ENCODE data around the gene CTDSPL.

Gene CTDSPL

GRCh38 chr3:37853691-37854413, 7.8 kb upstream of the CTDSPL start:
- ATAC-seq: no peak
- no peak for TF ChIP-seq ZFP3 (CRISPR knock-in tag; IDR thresholded peaks at IDR 0.05)
- no peak for TF ChIP-seq CSDC2 (CRISPR knock-in tag; IDR thresholded peaks at IDR 0.05)
- no peak for TF ChIP-seq ZNF8 (CRISPR knock-in tag; IDR thresholded peaks at IDR 0.05)
- no peak for TF ChIP-seq OSR1 (CRISPR knock-in tag; IDR thresholded peaks at IDR 0.05)
- no peak for TF ChIP-seq ARNTL (CRISPR knock-in tag; IDR thresholded peaks at IDR 0.05; ENCODE audit: borderline replicate concordance, low read depth)
- no peak for TF ChIP-seq ZNF565 (CRISPR knock-in tag; conservative IDR thresholded peaks at IDR 0.05; ENCODE audit: low read depth)
- TF ChIP-seq, protein P1, sequence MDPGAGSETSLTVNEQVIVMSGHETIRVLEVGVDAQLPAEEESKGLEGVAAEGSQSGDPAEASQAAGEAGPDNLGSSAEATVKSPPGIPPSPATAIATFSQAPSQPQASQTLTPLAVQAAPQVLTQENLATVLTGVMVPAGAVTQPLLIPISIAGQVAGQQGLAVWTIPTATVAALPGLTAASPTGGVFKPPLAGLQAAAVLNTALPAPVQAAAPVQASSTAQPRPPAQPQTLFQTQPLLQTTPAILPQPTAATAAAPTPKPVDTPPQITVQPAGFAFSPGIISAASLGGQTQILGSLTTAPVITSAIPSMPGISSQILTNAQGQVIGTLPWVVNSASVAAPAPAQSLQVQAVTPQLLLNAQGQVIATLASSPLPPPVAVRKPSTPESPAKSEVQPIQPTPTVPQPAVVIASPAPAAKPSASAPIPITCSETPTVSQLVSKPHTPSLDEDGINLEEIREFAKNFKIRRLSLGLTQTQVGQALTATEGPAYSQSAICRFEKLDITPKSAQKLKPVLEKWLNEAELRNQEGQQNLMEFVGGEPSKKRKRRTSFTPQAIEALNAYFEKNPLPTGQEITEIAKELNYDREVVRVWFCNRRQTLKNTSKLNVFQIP (CRISPR knock-in tag; IDR thresholded peaks at IDR 0.05; ENCODE audit: borderline replicate concordance, low read depth): no peak

DNA sequence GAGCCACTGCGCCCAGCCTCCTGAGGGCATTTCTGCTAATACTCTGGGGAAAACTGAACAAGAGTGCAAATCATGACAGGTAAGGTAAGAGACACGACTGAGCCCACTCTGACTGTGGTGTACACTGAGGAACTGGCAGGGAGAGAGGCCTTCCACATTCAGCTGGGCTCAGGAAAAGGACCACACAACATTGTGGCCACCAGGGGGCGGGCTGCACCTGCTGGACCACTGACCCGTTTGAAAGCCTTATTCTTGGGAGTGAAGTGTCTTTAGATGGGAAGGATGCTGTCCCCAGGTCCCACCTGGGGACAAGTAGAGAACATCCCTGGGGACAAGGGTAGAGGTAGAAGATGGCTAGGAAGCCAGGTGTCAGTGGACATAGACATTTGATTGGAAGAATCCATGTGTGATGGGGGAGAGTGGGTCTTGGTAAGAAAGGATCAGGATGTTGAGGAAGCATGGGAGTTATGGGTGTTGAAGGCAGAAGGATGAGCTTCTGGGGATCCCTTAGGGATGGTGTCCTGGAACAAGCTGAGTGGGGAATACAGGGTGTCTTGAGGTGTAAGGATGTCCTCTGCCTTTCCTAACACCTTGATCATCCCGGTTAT, 6.2 kb upstream of the CTDSPL start:
- peak; percentile 78 for ATAC-seq

GRCh38 chr3:37856381-37856780, 5.3 kb upstream of the CTDSPL start:
- TF ChIP-seq, protein P2, sequence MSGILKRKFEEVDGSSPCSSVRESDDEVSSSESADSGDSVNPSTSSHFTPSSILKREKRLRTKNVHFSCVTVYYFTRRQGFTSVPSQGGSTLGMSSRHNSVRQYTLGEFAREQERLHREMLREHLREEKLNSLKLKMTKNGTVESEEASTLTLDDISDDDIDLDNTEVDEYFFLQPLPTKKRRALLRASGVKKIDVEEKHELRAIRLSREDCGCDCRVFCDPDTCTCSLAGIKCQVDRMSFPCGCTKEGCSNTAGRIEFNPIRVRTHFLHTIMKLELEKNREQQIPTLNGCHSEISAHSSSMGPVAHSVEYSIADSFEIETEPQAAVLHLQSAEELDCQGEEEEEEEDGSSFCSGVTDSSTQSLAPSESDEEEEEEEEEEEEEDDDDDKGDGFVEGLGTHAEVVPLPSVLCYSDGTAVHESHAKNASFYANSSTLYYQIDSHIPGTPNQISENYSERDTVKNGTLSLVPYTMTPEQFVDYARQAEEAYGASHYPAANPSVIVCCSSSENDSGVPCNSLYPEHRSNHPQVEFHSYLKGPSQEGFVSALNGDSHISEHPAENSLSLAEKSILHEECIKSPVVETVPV (CRISPR knock-in tag; IDR thresholded peaks at IDR 0.05): no peak
- no peak for TF ChIP-seq ISL1 (CRISPR knock-in tag; IDR thresholded peaks at IDR 0.05)
- TF ChIP-seq, protein P1 (CRISPR knock-in tag; IDR thresholded peaks at IDR 0.05; ENCODE audit: borderline replicate concordance, low read depth): no peak
- TF ChIP-seq ZFP3 (CRISPR knock-in tag; IDR thresholded peaks at IDR 0.05): no peak
- TF ChIP-seq RARB (CRISPR knock-in tag; IDR thresholded peaks at IDR 0.05): no peak
- TF ChIP-seq, protein P3, sequence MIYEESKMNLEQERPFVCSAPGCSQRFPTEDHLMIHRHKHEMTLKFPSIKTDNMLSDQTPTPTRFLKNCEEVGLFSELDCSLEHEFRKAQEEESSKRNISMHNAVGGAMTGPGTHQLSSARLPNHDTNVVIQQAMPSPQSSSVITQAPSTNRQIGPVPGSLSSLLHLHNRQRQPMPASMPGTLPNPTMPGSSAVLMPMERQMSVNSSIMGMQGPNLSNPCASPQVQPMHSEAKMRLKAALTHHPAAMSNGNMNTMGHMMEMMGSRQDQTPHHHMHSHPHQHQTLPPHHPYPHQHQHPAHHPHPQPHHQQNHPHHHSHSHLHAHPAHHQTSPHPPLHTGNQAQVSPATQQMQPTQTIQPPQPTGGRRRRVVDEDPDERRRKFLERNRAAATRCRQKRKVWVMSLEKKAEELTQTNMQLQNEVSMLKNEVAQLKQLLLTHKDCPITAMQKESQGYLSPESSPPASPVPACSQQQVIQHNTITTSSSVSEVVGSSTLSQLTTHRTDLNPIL (CRISPR knock-in tag; IDR thresholded peaks at IDR 0.05; ENCODE audit: low read depth): no peak
- no peak for TF ChIP-seq ZFP30 (CRISPR knock-in tag; IDR thresholded peaks at IDR 0.05)
- TF ChIP-seq ESRRG (CRISPR knock-in tag; IDR thresholded peaks at IDR 0.05): no peak
- no peak for TF ChIP-seq CSDC2 (CRISPR knock-in tag; IDR thresholded peaks at IDR 0.05)
- TF ChIP-seq ARNTL (CRISPR knock-in tag; IDR thresholded peaks at IDR 0.05; ENCODE audit: borderline replicate concordance, low read depth): no peak
- no peak for TF ChIP-seq SNAI2 (CRISPR knock-in tag; IDR thresholded peaks at IDR 0.05)
- no peak for TF ChIP-seq BACH2 (CRISPR knock-in tag; IDR thresholded peaks at IDR 0.05; ENCODE audit: borderline replicate concordance)
- no peak for TF ChIP-seq GLIS3 (CRISPR knock-in tag; IDR thresholded peaks at IDR 0.05)
- TF ChIP-seq ZNF70 (CRISPR knock-in tag; IDR thresholded peaks at IDR 0.05): no peak
- no peak for TF ChIP-seq ZC3H10 (CRISPR knock-in tag; IDR thresholded peaks at IDR 0.05)
- no peak for TF ChIP-seq PPARA (CRISPR knock-in tag; IDR thresholded peaks at IDR 0.05; ENCODE audit: borderline replicate concordance)
- no peak for TF ChIP-seq OSR1 (CRISPR knock-in tag; IDR thresholded peaks at IDR 0.05)
- TF ChIP-seq PATZ1 (CRISPR knock-in tag; IDR thresholded peaks at IDR 0.05; ENCODE audit: borderline replicate concordance): no peak

More for the DNA sequence above, 6.2 kb upstream of the CTDSPL start:
- TF ChIP-seq TSHZ2 (CRISPR knock-in tag; IDR thresholded peaks at IDR 0.05) (no peak), GLIS3 (CRISPR knock-in tag; IDR thresholded peaks at IDR 0.05) (no peak), ZNF565 (CRISPR knock-in tag; conservative IDR thresholded peaks at IDR 0.05; ENCODE audit: low read depth) (no peak)

More at GRCh38 chr3:37856381-37856780, 5.3 kb upstream of the CTDSPL start:
- ATAC-seq: no peak

Data from SK-N-SH treated with all-trans-retinoic acid at 6 μM for 48 hours (cell line).